Natural killer cell treated with Interleukin-12 subunit alpha and Interleukin-12 subunit beta and Interleukin-15 and Interleukin-18, amount 100 ng/mL, for 72 hours (primary cell): ENCODE results near the gene PALMD. TPM values are rescaled to one million over a fixed set of nuclear protein-coding genes. Genes with fewer than 3 reads are reported as not detected.

ENCODE experiments used
- ATAC-seq, 2 donors: fragments of 150-1000 bp; cut with Tn5 transposase in 1 of 2; sonication (Bioruptor Pico), chemical (Tn5 transposase) in 1 of 2; 2 replicates each; pipeline ENCODE4 v1.10.0; 2021
- DNase-seq: peaks from one replicate; pipeline ENCODE4 v3.0.0; 2022; ENCODE audit warnings: low spot score
- H3K27ac Mint-ChIP-seq, 2 donors: 1 replicate in 1 of 2; 2 replicates in 1 of 2; pipeline ENCODE4 v1.8.0; 2022; ENCODE audit warnings: mixed read lengths in 2 of 2, mild to moderate bottlenecking in 1 of 2, moderate library complexity in 1 of 2
- H3K27me3 Mint-ChIP-seq, 2 donors: 1 replicate in 1 of 2; 2 replicates in 1 of 2; pipeline ENCODE4 v1.8.0; 2022; ENCODE audit warnings: mixed read lengths in 2 of 2
- H3K36me3 Mint-ChIP-seq: one replicate; pipeline ENCODE4 v1.8.0; 2022; ENCODE audit warnings: mixed read lengths
- H3K4me1 Mint-ChIP-seq, 2 donors: 1 replicate in 1 of 2; 2 replicates in 1 of 2; pipeline ENCODE4 v1.8.0; 2022; ENCODE audit warnings: low read depth in 2 of 2, mixed read lengths in 2 of 2, mild to moderate bottlenecking in 1 of 2
- H3K4me3 Mint-ChIP-seq: one replicate; pipeline ENCODE4 v1.8.0; 2022; ENCODE audit warnings: mixed read lengths
- H3K9me3 Mint-ChIP-seq: 2 replicates; pipeline ENCODE4 v1.8.0; 2022; ENCODE audit warnings: mixed read lengths
- total RNA-seq, 2 donors: library from RNA; stranded (reverse); gene quantifications; one replicate each; pipeline ENCODE4 v1.2.3, GENCODE V29; 2022

Gene PALMD
- total RNA-seq = not detected

- H3K4me3 Mint-ChIP-seq = no peak within 1 kb of the TSS
- H3K27me3 Mint-ChIP-seq = peaks cover 18 to 24% of the 10 kb centered on the region in 2 donors
- DNase-seq = no peak
- no peaks in the 10 kb centered on the region for H3K9me3 Mint-ChIP-seq
- no peaks in the 10 kb centered on the region for H3K36me3 Mint-ChIP-seq
- no peaks in the 10 kb centered on the region for H3K4me1 Mint-ChIP-seq
- H3K27ac Mint-ChIP-seq = no peak within 1 kb of the TSS
- no peak for ATAC-seq
These were observed at the start of gene PALMD for GRCh38 chr1:99645699-99646531. TSS of gene PALMD (plus strand) at chr1:99646113. CDS start at chr1:99646318, 205 bp downstream.

DNA sequence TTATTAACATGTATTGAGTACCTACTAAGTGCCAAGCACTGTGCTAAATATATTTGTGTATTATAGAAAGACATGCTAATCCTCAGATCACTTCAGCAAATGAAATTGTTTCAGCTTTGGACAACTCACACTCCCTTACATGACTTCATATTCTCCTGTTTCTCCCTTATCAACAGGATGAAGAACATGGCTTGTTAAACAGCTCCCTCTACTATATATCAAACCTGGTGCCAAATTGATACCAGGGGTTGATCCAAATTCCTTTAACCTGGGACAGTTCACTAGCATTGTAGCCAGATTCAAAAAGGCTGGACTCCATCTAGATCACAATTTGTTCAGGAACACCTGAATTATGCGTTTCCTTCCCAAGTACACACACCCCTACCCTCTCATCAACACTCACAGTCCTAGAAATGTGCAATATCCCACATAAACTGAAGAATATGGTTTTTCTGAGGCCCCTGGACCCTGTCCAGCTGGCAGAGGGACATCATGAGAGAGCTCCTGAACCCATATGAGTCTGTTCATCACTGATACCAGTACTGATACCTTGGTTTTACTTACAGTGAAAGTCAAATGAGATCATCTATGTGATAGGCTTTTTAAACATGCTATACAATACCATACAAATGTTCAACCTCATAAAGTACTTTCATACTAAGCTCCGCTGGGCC, 47.0 kb upstream of the PALMD start:
- Mint-ChIP-seq H3K9me3 (no peaks in the 10 kb centered on the region), H3K27ac (no peak overlapping the region)
- no peak for DNase-seq

GRCh38 chr1:99599678-99600175, 46.2 kb upstream of the PALMD start:
- Mint-ChIP-seq H3K4me1 (no peaks in the 10 kb centered on the region), H3K4me3 (no peak overlapping the region), H3K9me3 (no peaks in the 10 kb centered on the region), H3K27me3 (peaks cover 0 to 5% of the 10 kb centered on the region in 2 donors), H3K27ac (no peak overlapping the region), H3K36me3 (no peaks in the 10 kb centered on the region)
- DNase-seq (no peak), ATAC-seq (no peak)

More for the DNA sequence above, 47.0 kb upstream of the PALMD start:
- H3K4me1 Mint-ChIP-seq = no peaks in the 10 kb centered on the region
- H3K27me3 Mint-ChIP-seq = peaks cover 0 to 5% of the 10 kb centered on the region in 2 donors
- H3K4me3 Mint-ChIP-seq = no peak overlapping the region
- no peak for ATAC-seq
- no peaks in the 10 kb centered on the region for H3K36me3 Mint-ChIP-seq

DNA sequence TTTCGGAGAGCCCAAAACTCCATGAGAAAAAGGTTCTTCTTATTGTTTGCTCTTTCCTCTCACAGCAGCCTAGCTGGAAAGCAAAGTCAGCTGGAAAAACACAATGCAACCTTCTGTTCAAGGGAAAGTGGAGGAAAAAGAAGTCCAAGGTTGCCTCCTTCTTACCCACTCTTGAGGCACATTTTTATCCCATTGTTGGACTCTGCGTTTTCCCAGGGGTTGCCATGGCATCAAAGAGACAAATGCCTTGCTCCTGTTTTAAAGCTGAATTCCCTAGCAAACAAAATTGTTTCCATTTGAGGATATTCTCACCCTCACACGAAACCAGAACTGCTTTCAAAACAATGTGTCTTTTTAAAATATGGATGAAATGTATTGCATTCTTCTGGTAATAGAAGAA, 45.1 kb upstream of the PALMD start:
- no peak for DNase-seq
- no peaks in the 10 kb centered on the region for H3K4me1 Mint-ChIP-seq

GRCh38 chr1:99601208-99601607, 44.7 kb upstream of the PALMD start:
- Mint-ChIP-seq H3K4me3 (no peak overlapping the region), H3K9me3 (no peaks in the 10 kb centered on the region), H3K27me3 (peaks cover 0 to 5% of the 10 kb centered on the region in 2 donors), H3K27ac (no peak overlapping the region), H3K36me3 (no peaks in the 10 kb centered on the region), H3K4me1 (no peaks in the 10 kb centered on the region)
- ATAC-seq (no peak), DNase-seq (no peak)

More for the DNA sequence above, 45.1 kb upstream of the PALMD start:
- H3K27ac Mint-ChIP-seq = no peak overlapping the region
- H3K27me3 Mint-ChIP-seq = peaks cover 0 to 5% of the 10 kb centered on the region in 2 donors
- no peak for ATAC-seq
- H3K4me3 Mint-ChIP-seq = no peak overlapping the region
- H3K9me3 Mint-ChIP-seq = no peaks in the 10 kb centered on the region
- no peaks in the 10 kb centered on the region for H3K36me3 Mint-ChIP-seq

DNA sequence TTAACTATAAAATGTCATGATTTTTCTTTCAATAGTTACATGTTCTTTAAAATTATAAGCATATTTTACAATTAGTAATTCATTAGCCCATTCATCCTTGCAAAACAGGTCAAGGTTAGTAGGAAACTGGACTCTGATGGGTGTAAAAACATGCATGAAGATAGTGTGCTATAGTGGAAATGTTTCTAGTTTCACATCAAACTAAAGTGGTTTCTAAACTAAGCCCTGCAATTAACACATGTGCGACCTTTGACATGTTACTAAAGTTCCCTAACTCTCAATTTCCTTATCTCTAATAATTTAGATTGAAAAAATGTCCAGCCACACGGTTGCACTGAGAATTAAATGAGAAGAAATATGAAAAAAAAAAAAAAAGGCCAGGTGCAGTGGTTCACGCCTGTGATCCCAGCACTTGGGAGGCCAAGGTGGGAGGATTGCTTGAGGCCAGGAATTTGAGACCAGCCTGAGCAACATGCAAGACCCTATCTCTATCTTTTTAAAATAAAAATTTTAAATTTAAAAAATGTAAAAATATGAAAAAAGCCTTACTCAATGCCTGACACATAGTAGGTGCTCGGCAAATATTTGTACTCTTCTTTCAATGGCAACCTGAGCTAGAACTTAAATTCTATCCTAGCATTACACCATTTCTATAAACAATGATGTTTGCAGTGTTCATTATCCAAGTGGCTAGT, 44.1 kb upstream of the PALMD start:
- no peak for DNase-seq
- H3K4me3 Mint-ChIP-seq = no peak overlapping the region
- no peaks in the 10 kb centered on the region for H3K9me3 Mint-ChIP-seq
- H3K27me3 Mint-ChIP-seq = peaks cover 0 to 5% of the 10 kb centered on the region in 2 donors
- no peak for ATAC-seq
- H3K36me3 Mint-ChIP-seq = no peaks in the 10 kb centered on the region
- H3K27ac Mint-ChIP-seq = no peak overlapping the region
- no peaks in the 10 kb centered on the region for H3K4me1 Mint-ChIP-seq

DNA sequence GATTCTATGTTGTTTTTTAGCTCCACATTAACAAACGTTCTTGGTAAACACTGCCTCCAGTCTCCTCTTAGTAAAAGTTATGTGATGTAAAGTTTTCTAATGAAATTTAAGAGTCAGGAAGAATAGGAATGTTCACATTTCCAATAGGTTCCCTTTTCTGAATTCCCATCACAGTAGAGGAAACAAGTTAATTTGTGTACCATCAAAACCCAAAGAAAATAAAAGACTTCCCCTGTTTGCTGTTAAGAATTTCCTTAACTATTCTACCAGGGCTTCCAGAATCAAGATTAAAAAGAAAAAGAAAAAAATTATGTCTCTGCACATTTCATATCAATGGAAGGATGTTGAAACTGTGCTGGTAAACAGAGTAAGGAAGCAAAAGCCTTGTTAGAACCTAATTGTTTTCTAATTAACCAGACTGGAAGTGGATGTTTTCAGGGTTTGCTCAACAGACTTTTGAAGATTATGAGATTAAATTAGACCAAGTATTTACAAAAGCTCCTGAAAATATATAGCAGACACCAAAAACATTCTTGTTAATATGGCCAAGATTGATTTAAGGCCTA, 43.4 kb upstream of the PALMD start:
- H3K9me3 Mint-ChIP-seq = peaks cover under 1% of the 10 kb centered on the region
- no peaks in the 10 kb centered on the region for H3K4me1 Mint-ChIP-seq
- DNase-seq = no peak

DNA sequence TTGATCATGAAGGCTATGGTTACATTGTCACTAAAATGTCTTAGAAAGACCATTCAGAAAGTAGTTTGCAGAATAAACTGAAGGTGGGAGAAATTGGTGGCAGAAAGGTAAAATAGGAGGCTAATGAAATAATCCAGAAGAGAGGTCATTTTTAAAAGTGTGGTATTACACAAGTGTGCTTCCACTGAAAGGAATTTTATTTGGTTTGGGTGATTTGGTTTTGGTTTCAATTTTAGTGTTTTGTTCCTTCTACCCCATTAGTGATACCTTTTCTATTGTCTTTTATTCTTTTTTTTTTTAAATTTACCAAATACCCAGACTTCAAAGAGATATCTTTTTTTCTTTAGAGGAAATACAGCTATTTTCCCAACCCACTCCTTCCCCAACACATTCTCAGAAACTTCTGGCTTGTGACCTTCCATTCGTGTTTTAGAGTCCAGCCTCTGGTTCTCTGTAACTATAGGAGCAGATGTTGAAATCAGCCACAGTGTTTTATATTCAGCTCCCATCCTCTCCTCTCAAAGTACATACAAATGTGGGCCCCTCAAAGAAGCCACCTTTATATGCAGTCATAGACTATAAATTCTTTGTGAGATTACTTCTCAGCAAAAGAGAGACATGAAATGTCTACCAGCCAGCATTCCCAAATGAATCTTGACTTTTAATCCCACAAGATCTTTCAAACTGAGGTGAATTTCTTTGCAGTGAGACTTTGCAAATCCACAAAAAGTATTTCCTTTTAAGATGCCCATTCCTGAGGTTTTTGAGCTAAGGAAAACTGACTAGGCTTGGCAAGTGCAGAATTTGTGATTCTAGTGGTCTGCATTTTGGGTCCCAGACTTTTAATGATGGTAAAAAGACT, 42.0 kb upstream of the PALMD start:
- peaks cover 2% of the 10 kb centered on the region for H3K9me3 Mint-ChIP-seq

More for the DNA sequence above, 43.4 kb upstream of the PALMD start:
- Mint-ChIP-seq H3K27ac (no peak overlapping the region), H3K27me3 (no peaks in the 10 kb centered on the region), H3K36me3 (no peaks in the 10 kb centered on the region), H3K4me3 (no peak overlapping the region)
- ATAC-seq = no peak

GRCh38 chr1:99606306-99606705, 39.6 kb upstream of the PALMD start:
- Mint-ChIP-seq H3K27me3 (peaks cover 0 to 11% of the 10 kb centered on the region in 2 donors), H3K27ac (no peak overlapping the region), H3K4me1 (no peaks in the 10 kb centered on the region), H3K36me3 (no peaks in the 10 kb centered on the region), H3K4me3 (no peak overlapping the region), H3K9me3 (peaks cover 2% of the 10 kb centered on the region)
- DNase-seq (no peak), ATAC-seq (no peak)

More for the DNA sequence above, 42.0 kb upstream of the PALMD start:
- no peak overlapping the region for H3K27ac Mint-ChIP-seq
- H3K27me3 Mint-ChIP-seq = peaks cover 0 to 2% of the 10 kb centered on the region in 2 donors
- DNase-seq (no peak), ATAC-seq (no peak)
- no peak overlapping the region for H3K4me3 Mint-ChIP-seq
- H3K36me3 Mint-ChIP-seq = no peaks in the 10 kb centered on the region
- H3K4me1 Mint-ChIP-seq = no peaks in the 10 kb centered on the region

- H3K27ac Mint-ChIP-seq = no peak overlapping the region
- H3K36me3 Mint-ChIP-seq = no peaks in the 10 kb centered on the region
- no peak overlapping the region for H3K4me3 Mint-ChIP-seq
- H3K4me1 Mint-ChIP-seq = no peaks in the 10 kb centered on the region
- H3K9me3 Mint-ChIP-seq = peaks cover 2% of the 10 kb centered on the region
- peaks cover 0 to 11% of the 10 kb centered on the region in 2 donors for H3K27me3 Mint-ChIP-seq
- DNase-seq (no peak), ATAC-seq (no peak)
These were observed 38.3 kb upstream of the PALMD start for GRCh38 chr1:99607590-99607989.

DNA sequence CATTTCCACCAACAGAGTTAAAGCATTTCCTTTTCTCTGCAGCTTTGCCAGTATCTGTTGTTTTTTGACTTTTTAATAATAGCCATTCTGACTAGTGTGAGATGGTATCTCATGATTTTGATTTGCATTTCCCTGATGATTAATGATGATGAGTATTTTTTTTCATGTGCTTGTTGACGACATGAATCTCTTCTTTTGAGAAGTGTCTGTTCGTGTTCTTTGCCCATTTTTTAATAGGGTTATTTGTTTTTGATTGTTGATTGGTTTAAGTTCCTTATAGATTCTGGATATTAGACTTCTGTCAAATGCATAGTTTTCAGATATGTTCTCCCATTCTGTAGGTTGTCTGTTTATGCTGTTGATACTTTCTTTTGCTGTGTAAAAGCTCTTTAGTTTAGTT, 37.9 kb upstream of the PALMD start:
- Mint-ChIP-seq H3K4me1 (no peaks in the 10 kb centered on the region), H3K36me3 (no peaks in the 10 kb centered on the region), H3K27ac (no peak overlapping the region), H3K9me3 (peaks cover 3% of the 10 kb centered on the region), H3K27me3 (peaks cover 0 to 11% of the 10 kb centered on the region in 2 donors), H3K4me3 (no peak overlapping the region)
- ATAC-seq (no peak), DNase-seq (no peak)

GRCh38 chr1:99613716-99614115, 32.2 kb upstream of the PALMD start:
- DNase-seq = no peak
- H3K36me3 Mint-ChIP-seq = no peaks in the 10 kb centered on the region
- no peak for ATAC-seq
- H3K4me1 Mint-ChIP-seq = no peaks in the 10 kb centered on the region
- peaks cover 2% of the 10 kb centered on the region for H3K9me3 Mint-ChIP-seq
- H3K27ac Mint-ChIP-seq = no peak overlapping the region
- peaks cover 0 to 11% of the 10 kb centered on the region in 2 donors for H3K27me3 Mint-ChIP-seq
- H3K4me3 Mint-ChIP-seq = no peak overlapping the region

DNA sequence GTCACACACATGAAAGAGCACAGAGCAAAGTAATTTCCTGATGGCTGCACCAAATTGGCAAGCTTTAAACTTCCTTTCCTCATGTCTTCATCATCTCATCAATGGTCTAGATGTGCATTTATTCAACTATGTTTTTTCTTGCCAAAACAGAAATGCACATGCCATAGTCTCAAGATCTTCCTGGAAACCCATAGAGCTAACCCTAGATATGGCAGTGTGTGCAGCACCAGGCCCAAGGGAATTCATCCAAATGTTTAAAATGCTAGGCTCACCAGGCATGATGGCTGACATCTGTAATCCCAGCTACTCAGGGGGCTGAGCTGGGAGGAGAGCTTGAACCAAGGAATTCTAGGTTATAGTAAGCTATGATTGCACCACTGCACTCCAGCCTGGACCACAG, 31.2 kb upstream of the PALMD start:
- no peaks in the 10 kb centered on the region for H3K36me3 Mint-ChIP-seq
- DNase-seq = no peak
- no peaks in the 10 kb centered on the region for H3K4me1 Mint-ChIP-seq
- H3K27me3 Mint-ChIP-seq = peaks cover 0 to 4% of the 10 kb centered on the region in 2 donors
- H3K27ac Mint-ChIP-seq = no peak overlapping the region
- no peak for ATAC-seq
- no peak overlapping the region for H3K4me3 Mint-ChIP-seq
- peaks cover 2% of the 10 kb centered on the region for H3K9me3 Mint-ChIP-seq
